K562 (cell line): ENCODE data around the gene TCEAL1. TPM values are rescaled to one million over a fixed set of nuclear protein-coding genes. Genes with fewer than 3 reads are reported as not detected.

Source experiments
- ATAC-seq: fragments of 200-7000 bp; cut with Tn5 transposase; 3 replicates; pipeline ENCODE4 v1.9.1; 2020; ENCODE audit warnings: moderate library complexity
- BruUV-seq: library from RNA; stranded (reverse); fragments of 400-500 nt; replicated peaks from 2 replicates; lab custom pipeline; 2021; lab: Mats Ljungman, UMichigan
- CTCF ChIA-PET: fragments of 300-600 bp; formaldehyde crosslinking; extraction: SDS; loops from one replicate; lab custom pipeline; 2021; ENCODE audit warnings: low intra/inter-chr PET ratio; lab: Yijun Ruan, JAX
- POLR2A ChIA-PET: fragments of 300-600, 350-650 bp; sonication (Branson Sonifier 250); formaldehyde crosslinking; extraction: SDS; loops from one replicate; lab custom pipeline; 2021; ENCODE audit warnings: antibody characterized with exemption, inconsistent platforms; lab: Yijun Ruan, JAX
- DNase-seq, 4 experiments: peaks; one replicate each; pipeline versions ENCODE4 v3.0.0 to v3.0.0-alpha.2; 2011 to 2018; ENCODE audit warnings: low spot score in 3 of 4, mixed read lengths in 3 of 4; ENCODE audit errors: extremely low read depth in 1 of 4
- FAIRE-seq: peaks from 2 replicates; lab custom pipeline; 2011; peaks lifted over from hg19 to GRCh38; lab: Jason Lieb, UNC
- H2AFZ ChIP-seq: 2 replicates; pipeline ENCODE4 v1.6.0; 2011; ENCODE audit warnings: low read depth, low read length, control low read depth, inconsistent platforms
- H3K27ac ChIP-seq: fragments of 200-600 bp; 3 replicates; pipeline ENCODE4 v1.8.0; 2011; ENCODE audit warnings: low read depth, mild to moderate bottlenecking, control low read depth, inconsistent platforms, low read length, moderate library complexity, mixed read lengths; ENCODE audit errors: extremely low read depth
- H3K27me3 ChIP-seq, 2 experiments: fragments of 300-600 bp in 1 of 2; 2 replicates in 1 of 2; 3 replicates in 1 of 2; pipeline versions ENCODE4 v1.6.0 to v1.8.0; 2011; ENCODE audit warnings: inconsistent platforms in 2 of 2, low read length in 2 of 2, mild to moderate bottlenecking in 1 of 2, mixed read lengths in 1 of 2, moderate library complexity in 1 of 2; ENCODE audit not compliant: control insufficient read depth in 2 of 2, insufficient read depth in 2 of 2
- H3K36me3 ChIP-seq: fragments of 300-600 bp; 3 replicates; pipeline ENCODE4 v1.8.0; 2011; ENCODE audit warnings: mild to moderate bottlenecking, low read length, inconsistent platforms; ENCODE audit not compliant: control insufficient read depth, insufficient read depth
- H3K4me1 ChIP-seq, 2 experiments: fragments of 200-600 bp in 1 of 2; replicated peaks in 1 of 2; 2 replicates in 1 of 2; 3 replicates in 1 of 2; pipeline versions ENCODE4 v1.5.1 to v1.8.0; 2011; ENCODE audit warnings: inconsistent platforms in 2 of 2, low read length in 2 of 2, mild to moderate bottlenecking in 1 of 2, mixed read lengths in 1 of 2, moderate library complexity in 1 of 2; ENCODE audit not compliant: control insufficient read depth in 2 of 2, insufficient read depth in 2 of 2
- H3K4me2 ChIP-seq: 2 replicates; pipeline ENCODE4 v1.6.1; 2011; ENCODE audit warnings: low read length, control low read depth, inconsistent platforms, mixed read lengths; ENCODE audit not compliant: insufficient read depth
- H3K4me3 ChIP-seq: fragments of 200-600 bp; sonication (generic), shearing (Covaris generic); 2 replicates; pipeline ENCODE4 v1.5.1; 2016; ENCODE audit warnings: control low read depth, inconsistent platforms
- H3K79me2 ChIP-seq: fragments of 200-600 bp; 3 replicates; pipeline ENCODE4 v1.8.0; 2011; ENCODE audit warnings: low read length, inconsistent platforms; ENCODE audit not compliant: control insufficient read depth, insufficient read depth
- H3K9ac ChIP-seq, 2 experiments: 2 replicates each; pipeline versions ENCODE4 v1.6.0 to v1.6.1; 2011; ENCODE audit warnings: low read depth in 2 of 2, low read length in 2 of 2, control low read depth in 1 of 2, inconsistent platforms in 1 of 2, mild to moderate bottlenecking in 1 of 2, mixed read lengths in 1 of 2; ENCODE audit not compliant: insufficient read depth in 1 of 2
- H3K9me1 ChIP-seq: one replicate; pipeline ENCODE4 v1.6.0; 2011; ENCODE audit warnings: inconsistent platforms, mild to moderate bottlenecking, low read length, moderate library complexity; ENCODE audit not compliant: control insufficient read depth, insufficient read depth
- H3K9me3 ChIP-seq: replicated peaks from 2 replicates; pipeline ENCODE4 v1.5.1; 2011; ENCODE audit warnings: low read depth, low read length, inconsistent platforms; ENCODE audit not compliant: control insufficient read depth, insufficient read depth
- H4K20me1 ChIP-seq: replicated peaks from 2 replicates; pipeline ENCODE4 v1.6.1; 2011; ENCODE audit warnings: low read length, inconsistent platforms, mixed read lengths; ENCODE audit not compliant: control insufficient read depth, insufficient read depth
- ELF1 ChIP-seq: fragments of 200-800 bp; sonication (Bioruptor generic); IDR thresholded peaks from 2 replicates; pipeline ENCODE4 v1.6.1; 2016; ENCODE audit warnings: missing genetic modification characterization, missing compliant biosample characterization
- HOXB6 ChIP-seq: fragments of 250-450 bp; sonication (Bioruptor Pico); IDR thresholded peaks from 2 replicates; pipeline ENCODE4 v1.5.1; 2022; ENCODE audit warnings: mild to moderate bottlenecking, borderline replicate concordance
- ID3 ChIP-seq, 2 experiments: fragments of 250-450 bp in 1 of 2; fragments of 450-650 bp in 1 of 2; sonication (Bioruptor Pico) in 1 of 2; IDR thresholded peaks; 2 replicates each; pipeline versions ENCODE4 v1.6.1 to v1.8.0; 2016 to 2021; ENCODE audit warnings: mild to moderate bottlenecking in 2 of 2, moderate library complexity in 2 of 2, missing compliant biosample characterization in 1 of 2, missing genetic modification characterization in 1 of 2
- KAT8 ChIP-seq: fragments of 450-650 bp; IDR thresholded peaks from 2 replicates; pipeline ENCODE4 v1.6.1; 2016; ENCODE audit warnings: low read depth, mild to moderate bottlenecking
- PHB ChIP-seq: fragments of 250-450 bp; sonication (Bioruptor Pico); IDR thresholded peaks from 2 replicates; pipeline ENCODE4 v1.5.0; 2021
- PHF21A ChIP-seq: fragments of 450-650 bp; IDR thresholded peaks from 2 replicates; pipeline ENCODE4 v1.6.1; 2017; ENCODE audit warnings: low read depth, borderline replicate concordance
- SRSF1 ChIP-seq: fragments of 200-400 bp; formaldehyde crosslinking; IDR thresholded peaks from 2 replicates; pipeline ENCODE4 v1.6.1; 2017; ENCODE audit warnings: mild to moderate bottlenecking, low read depth, low read length, moderate library complexity
- USF1 ChIP-seq: sonication (generic); formaldehyde crosslinking; IDR thresholded peaks from 2 replicates; pipeline ENCODE4 v1.9.0; 2022; ENCODE audit warnings: mild to moderate bottlenecking, missing genetic modification reagents
- WGBS: fragments of 100-300 bp; shearing (Covaris generic); methylation state at CpG from one replicate; pipeline ENCODE4 v1.1.6; 2016; ENCODE audit warnings: low coverage, mixed read lengths; ENCODE audit not compliant: insufficient coverage; ENCODE audit errors: missing lambda C conversion rate; 5-methylcytosine and 5-hydroxymethylcytosine counted together
- in situ Hi-C: fragments of 300-500 bp; cut with MboI; formaldehyde crosslinking; loops from 4 replicates; pipeline ENCODE4 v1.15.0; 2018; ENCODE audit warnings: inconsistent platforms, mixed read lengths
- intact Hi-C: fragments of 100-400 bp; cut with micrococcal nuclease; formaldehyde crosslinking; loops from 2 replicates; pipeline ENCODE4 v1.14.2; 2022
- polyA plus RNA-seq, 8 experiments: library from polyadenylated mRNA; depleted of rRNA in 4 of 8; stranded (reverse) in 5 of 8; unstranded in 3 of 8; fragments of >200 nt; fragmentation: Nextera tagmentation in 2 of 8; fragmentation: Illumina TruSeq in 1 of 8; extraction: Ambion mirVana in 2 of 8; extraction: Trizol in 1 of 8; gene quantifications; 2 replicates each; pipeline versions ENCODE4 v1.2.1 to v1.2.3, GENCODE V29; 2011 to 2014; ENCODE audit warnings: inconsistent platforms in 1 of 8, missing spikeins in 1 of 8
- total RNA-seq, 7 experiments: library from RNA; depleted of rRNA in 6 of 7; stranded (reverse); fragments of >200 nt in 6 of 7; fragmentation: Illumina TruSeq in 2 of 7; extraction: Trizol in 2 of 7; gene quantifications; 2 replicates each; pipeline versions ENCODE4 v1.2.1 to v1.2.3, GENCODE V29; 2011 to 2021; ENCODE audit warnings: low replicate concordance in 1 of 7

TCEAL1 gene
- total and polyA plus RNA-seq, 9 of the 15 experiments (the other 6 are each of a cell fraction or from before 2014, with no cell fraction given), result 2.1 to 5.3 (median 4.0) TPM

- H2AFZ ChIP-seq, result no peak overlapping the region
- 0% methylated on average over 3 of the region's 3 CpGs for WGBS
- in situ Hi-C loops (no loop called here), intact Hi-C loops (no loop called here)
- no peak overlapping the region for H3K9ac ChIP-seq
- BruUV-seq, result no TSS peak
- DNase-seq, result no peak
- TF ChIP-seq PHB (CRISPR knock-in tag), result no peak
- TF ChIP-seq HOXB6 (CRISPR knock-in tag), result no peak
- TF ChIP-seq KAT8, result no peak
- TF ChIP-seq PHF21A, result no peak
- TF ChIP-seq ELF1 (tag), result no peak
- TF ChIP-seq ID3 (CRISPR knock-in tag; IDR thresholded peaks at IDR 0.05), result no peak
- no peak for TF ChIP-seq ID3 (tag; IDR thresholded peaks at IDR 0.05)
- no peak for TF ChIP-seq USF1 (CRISPR knock-in tag)
- no peak for TF ChIP-seq SRSF1
- TF ChIP-seq, all 486 proteins: peak for 0
- ATAC-seq (peak; percentile 65), FAIRE-seq (no peak)
- Histone ChIP-seq H3K27me3 (peaks cover 7 to 12% of the 10 kb centered on the region in 2 experiments; a peak in 4 of 5 replicates), H3K4me2 (no peak overlapping the region), H3K4me1 (no peaks in the 10 kb centered on the region; a peak in 1 of 5 replicates), H3K27ac (no peak overlapping the region), H3K36me3 (no peaks in the 10 kb centered on the region), H3K79me2 (no peaks in the 10 kb centered on the region), H3K9me1 (no peaks in the 10 kb centered on the region), H4K20me1 (no peaks in the 10 kb centered on the region), H3K4me3 (no peak overlapping the region), H3K9me3 (no peaks in the 10 kb centered on the region)
- CTCF ChIA-PET, result no interaction called here
- POLR2A ChIA-PET, result interaction anchor here (0.6 to 1.8 kb wide), 4 partner anchors 10 to 108 kb away, joined by 3 to 10 read pairs (median 4); partner anchors contain the start of gene MORF4L2
Measured at GRCh38 chrX:103666202-103667107, 37.7 kb downstream of the TCEAL1 start.
